ENCODE measurements around the gene FAM53C. TPM values are rescaled to one million over a fixed set of nuclear protein-coding genes. Genes with fewer than 3 reads are reported as not detected.
A peak's percentile ranks its signal among the peaks of the same experiment; 100 is the strongest.

Gene FAM53C
- total RNA-seq, 2 donors from 2014 or later: 18.6 to 21.4 TPM

DNA sequence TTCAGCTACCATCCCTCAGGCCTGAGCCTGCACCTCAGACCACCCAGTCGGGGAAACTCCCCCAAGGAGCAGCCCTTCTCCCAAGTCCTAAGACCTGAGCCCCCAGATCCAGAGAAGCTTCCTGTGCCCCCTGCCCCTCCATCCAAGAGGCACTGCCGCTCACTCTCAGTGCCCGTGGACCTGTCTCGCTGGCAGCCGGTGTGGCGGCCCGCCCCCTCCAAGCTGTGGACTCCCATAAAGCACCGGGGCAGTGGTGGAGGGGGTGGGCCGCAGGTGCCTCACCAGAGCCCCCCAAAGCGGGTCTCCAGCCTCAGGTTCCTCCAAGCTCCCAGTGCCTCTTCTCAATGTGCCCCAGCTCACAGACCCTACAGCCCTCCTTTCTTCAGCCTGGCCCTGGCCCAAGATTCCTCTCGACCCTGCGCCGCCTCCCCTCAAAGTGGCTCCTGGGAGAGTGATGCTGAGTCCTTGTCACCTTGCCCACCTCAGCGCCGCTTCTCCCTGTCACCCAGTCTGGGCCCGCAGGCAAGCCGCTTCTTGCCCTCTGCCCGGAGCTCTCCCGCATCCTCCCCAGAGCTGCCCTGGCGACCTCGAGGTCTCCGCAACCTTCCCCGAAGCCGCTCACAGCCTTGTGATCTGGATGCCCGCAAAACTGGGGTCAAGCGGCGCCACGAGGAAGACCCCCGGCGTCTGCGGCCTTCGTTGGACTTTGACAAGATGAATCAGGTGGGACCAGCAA, 7.0 kb downstream of the FAM53C start:
- Histone ChIP-seq H3K36me3 (peaks cover 69% of the 10 kb centered on the region), H3K27me3 (no peaks in the 10 kb centered on the region), H3K4me3 (no peak overlapping the region), H3K27ac (no peak overlapping the region), H3K9me3 (no peaks in the 10 kb centered on the region), H3K4me1 (peaks cover 0 to 23% of the 10 kb centered on the region in 2 donors)
- TF ChIP-seq, protein P1, sequence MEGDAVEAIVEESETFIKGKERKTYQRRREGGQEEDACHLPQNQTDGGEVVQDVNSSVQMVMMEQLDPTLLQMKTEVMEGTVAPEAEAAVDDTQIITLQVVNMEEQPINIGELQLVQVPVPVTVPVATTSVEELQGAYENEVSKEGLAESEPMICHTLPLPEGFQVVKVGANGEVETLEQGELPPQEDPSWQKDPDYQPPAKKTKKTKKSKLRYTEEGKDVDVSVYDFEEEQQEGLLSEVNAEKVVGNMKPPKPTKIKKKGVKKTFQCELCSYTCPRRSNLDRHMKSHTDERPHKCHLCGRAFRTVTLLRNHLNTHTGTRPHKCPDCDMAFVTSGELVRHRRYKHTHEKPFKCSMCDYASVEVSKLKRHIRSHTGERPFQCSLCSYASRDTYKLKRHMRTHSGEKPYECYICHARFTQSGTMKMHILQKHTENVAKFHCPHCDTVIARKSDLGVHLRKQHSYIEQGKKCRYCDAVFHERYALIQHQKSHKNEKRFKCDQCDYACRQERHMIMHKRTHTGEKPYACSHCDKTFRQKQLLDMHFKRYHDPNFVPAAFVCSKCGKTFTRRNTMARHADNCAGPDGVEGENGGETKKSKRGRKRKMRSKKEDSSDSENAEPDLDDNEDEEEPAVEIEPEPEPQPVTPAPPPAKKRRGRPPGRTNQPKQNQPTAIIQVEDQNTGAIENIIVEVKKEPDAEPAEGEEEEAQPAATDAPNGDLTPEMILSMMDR (IDR thresholded peaks at IDR 0.05): no peak
- DNase-seq (ENCODE audit: low spot score): no peak

DNA sequence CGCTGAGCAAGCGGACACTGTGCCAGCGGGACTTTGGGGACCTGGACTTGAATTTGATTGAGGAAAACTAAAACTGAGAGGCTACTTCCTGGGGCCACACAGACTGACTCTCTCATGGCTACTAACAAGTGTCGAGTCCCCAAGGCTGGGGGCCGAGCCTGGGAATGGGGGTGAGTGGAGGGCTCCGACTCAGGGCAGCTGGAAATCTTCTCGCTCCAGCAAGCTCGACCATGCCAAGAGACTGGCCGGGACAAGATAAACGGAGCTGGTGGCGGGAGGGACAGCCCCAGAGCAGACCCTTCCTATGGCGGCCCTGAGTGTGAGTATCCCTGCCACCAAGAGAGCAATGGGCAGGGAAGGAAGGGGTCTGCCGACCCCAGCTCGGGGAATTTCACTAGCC, 8.8 kb downstream of the FAM53C start:
- Histone ChIP-seq H3K27me3 (no peaks in the 10 kb centered on the region), H3K9me3 (no peaks in the 10 kb centered on the region), H3K4me1 (peaks cover 0 to 27% of the 10 kb centered on the region in 2 donors), H3K4me3 (no peak overlapping the region), H3K36me3 (peaks cover 63% of the 10 kb centered on the region), H3K27ac (no peak overlapping the region)
- TF ChIP-seq, protein P1 (IDR thresholded peaks at IDR 0.05): no peak
- no peak for DNase-seq (ENCODE audit: low spot score)

DNA sequence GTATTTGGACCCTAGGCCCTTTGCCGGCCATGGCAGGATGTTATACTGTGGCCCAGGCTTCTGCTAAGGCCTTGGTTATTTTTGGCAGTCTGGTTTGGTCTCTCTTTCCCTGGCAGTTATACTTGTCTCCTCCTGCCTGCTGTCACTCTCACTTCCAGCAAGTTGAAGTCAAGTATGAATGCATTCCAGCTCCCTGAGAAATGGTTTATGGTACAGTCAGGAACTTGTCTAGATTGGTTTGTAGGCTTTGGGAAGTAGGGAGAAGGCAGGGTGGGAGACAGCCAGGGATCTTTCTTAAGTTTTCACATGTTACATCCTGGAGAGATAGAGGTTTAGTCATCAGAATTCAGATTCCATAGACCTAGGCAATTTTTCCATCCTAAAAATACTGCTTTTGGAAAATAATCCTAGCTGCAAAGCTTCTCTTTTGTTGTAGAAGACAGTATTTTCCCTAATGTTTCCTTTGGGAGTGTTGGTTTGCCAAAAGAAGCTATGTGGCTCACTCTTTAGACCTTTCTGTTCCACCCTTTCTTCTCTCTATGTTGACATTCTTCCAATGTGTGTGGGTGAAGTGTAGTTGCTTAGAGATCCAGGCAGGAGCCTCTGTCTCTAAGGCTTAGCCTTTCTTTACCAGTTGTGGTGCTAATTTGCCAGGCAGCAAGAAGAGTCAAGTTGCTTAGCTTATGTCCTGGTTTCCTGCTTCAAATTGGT, 11.9 kb downstream of the FAM53C start:
- Histone ChIP-seq H3K4me3 (no peak overlapping the region), H3K27me3 (no peaks in the 10 kb centered on the region), H3K9me3 (no peaks in the 10 kb centered on the region), H3K36me3 (peaks cover 40% of the 10 kb centered on the region), H3K4me1 (peaks cover 0 to 39% of the 10 kb centered on the region in 2 donors), H3K27ac (peak overlapping the region in 1 of 2 donors; percentile 19)
- no peak for DNase-seq (ENCODE audit: low spot score)
- TF ChIP-seq, protein P1 (IDR thresholded peaks at IDR 0.05): no peak

DNA sequence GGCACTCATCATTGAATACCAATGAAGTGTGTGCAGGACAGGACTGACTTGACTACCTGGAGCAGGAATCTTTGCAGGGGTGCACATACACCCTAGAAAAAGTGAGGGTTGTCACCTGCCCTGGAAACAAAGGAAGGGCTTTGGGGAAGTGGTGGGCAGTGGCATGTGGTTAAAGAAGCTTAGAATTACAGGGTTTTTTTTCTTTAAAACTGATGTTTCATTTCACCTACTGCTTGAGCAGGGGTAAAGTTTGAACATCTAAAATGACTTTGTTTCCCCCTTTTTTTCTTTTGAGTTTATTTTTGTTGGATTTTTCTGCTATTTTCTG, 12.5 kb downstream of the FAM53C start:
- H3K36me3 ChIP-seq: peaks cover 35% of the 10 kb centered on the region
- TF ChIP-seq, protein P1 (IDR thresholded peaks at IDR 0.05): no peak
- H3K9me3 ChIP-seq: no peaks in the 10 kb centered on the region
- H3K4me3 ChIP-seq: no peak overlapping the region
- no peak overlapping the region for H3K27ac ChIP-seq
- no peaks in the 10 kb centered on the region for H3K27me3 ChIP-seq
- peaks cover 0 to 44% of the 10 kb centered on the region in 2 donors for H3K4me1 ChIP-seq
- DNase-seq (ENCODE audit: low spot score): no peak

DNA sequence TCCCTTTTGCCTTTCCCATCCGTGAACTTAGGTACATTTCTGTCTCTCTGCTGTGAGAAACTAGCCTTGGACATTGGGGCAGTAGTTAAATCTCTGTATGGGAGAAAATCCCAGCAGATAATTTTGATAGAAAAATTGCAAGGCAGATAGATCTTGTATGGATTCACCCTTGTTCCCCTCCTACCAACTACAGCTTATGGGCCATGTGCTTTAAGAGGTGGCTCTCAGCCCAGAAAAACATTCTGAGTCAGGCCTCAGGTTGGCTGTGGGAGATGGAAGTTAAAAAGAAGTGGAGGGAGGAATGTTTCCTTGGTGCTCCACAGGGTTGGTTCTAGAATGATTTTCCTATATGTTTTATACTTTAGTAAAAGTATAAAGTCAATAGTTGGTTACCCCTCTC, 13.0 kb downstream of the FAM53C start:
- no peak for DNase-seq (ENCODE audit: low spot score)
- TF ChIP-seq, protein P1 (IDR thresholded peaks at IDR 0.05): no peak
- Histone ChIP-seq H3K4me3 (no peak overlapping the region), H3K9me3 (no peaks in the 10 kb centered on the region), H3K27ac (no peak overlapping the region), H3K4me1 (peaks cover 0 to 49% of the 10 kb centered on the region in 2 donors), H3K27me3 (no peaks in the 10 kb centered on the region), H3K36me3 (peaks cover 29% of the 10 kb centered on the region)
